HG02588 (cell line): ENCODE results near the gene SIT1.
"Not testable (repeated sequence)": the region's sequence is repeated elsewhere in the genome, so short reads cannot be mapped to it uniquely, and the experiment has no call there.

Experiments
- ATAC-seq: cut with Tn5 transposase; IDR thresholded peaks from one replicate; pipeline ENCODE4 v1.9.1; 2021; ENCODE audit warnings: mild to moderate bottlenecking, moderate library complexity; ENCODE audit not compliant: unreplicated experiment

SIT1 gene

DNA sequence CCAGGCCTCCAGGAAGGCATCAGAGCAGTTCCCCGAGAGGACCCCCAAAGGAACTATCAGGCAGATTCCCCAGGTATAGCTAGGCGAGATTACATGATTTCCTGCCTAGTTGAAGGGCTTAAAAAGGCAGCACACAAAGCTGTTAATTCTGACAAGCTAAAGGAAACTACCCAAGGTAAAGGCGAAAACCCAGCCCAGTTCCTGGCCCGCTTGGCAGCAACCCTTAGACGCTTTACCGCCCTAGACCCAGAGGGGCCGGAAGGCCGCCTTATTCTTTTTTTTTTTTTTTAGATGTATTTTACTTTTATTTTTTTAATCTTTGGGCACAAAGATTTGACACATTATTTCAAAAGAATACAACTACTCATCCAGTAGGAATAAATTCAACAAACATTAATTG is 12.0 kb downstream of the SIT1 start:
- not testable (repeated sequence) for ATAC-seq

DNA sequence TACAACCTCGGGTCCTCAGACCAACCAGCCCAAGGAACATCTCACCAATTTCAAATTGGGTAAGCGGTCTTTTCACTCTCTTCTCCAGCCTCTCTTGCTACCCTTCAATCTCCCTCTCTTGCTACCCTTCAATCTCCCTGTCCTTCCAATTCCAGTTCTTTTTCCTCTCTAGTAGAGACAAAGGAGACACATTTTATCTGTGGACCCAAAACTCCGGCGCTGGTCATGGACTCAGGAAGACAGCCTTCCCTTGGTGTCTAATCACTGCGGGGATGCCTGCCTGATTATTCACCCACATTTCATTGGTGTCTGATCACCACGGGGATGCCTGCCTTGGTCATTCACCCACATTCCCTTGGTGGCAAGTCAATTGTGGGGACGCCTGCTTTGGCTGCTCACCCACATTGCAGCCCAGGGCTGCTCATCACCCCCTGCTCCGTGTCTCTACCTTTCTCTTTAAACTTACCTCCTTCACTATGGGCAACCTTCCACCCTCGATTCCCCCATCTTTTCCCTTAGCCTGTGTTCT is 13.2 kb downstream of the SIT1 start:
- ATAC-seq: not testable (repeated sequence)

DNA sequence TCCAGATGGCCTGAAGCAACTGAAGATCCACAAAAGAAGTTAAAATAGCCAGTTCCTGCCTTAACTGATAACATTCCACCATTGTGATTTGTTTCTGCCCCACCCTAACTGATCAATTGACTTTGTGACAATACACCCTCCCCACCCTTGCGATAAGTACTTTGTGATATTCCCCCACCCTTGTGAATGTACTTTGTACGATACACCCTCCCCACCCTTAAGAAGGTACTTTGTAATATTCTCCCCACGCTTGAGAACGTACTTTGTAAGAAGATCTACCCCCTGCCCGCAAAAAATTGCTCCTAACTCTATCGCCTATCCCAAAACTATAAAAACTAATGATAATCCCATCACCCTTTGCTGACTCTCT is 13.9 kb downstream of the SIT1 start:
- not testable (repeated sequence) for ATAC-seq

DNA sequence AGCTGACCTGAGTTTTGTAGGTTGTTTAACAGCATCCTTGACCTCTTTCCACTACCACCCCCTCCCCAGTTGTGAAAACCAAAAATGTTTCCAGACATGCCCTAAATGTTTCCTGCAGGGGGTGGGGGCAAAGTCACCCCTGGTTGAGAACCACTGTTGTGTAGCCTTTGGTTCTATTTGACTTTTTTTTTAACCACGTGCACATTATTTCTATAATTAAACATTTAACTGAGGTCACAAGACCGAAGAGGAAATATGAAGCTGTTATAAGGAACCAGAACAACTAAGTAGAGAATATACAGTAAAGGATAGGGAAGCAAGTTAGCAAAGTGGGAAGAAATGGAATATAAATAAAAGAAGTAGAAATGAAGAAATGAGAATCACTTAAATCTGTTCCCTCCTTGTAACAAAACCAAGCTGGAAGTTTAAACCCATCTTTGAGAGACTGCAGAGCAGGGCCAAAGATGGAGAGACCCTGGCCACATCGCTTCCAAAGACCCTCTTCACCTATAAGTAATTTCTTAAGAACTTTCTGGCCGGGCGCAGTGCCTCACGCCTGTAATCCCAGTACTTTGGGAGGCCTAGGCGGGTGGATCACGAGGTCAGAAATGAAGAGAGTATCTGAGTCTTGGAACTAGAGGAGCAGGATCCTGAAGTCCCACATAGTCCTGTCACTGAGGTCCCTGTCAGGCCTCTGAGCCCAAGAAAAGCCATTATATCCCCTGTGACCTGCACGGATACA is 14.4 kb downstream of the SIT1 start:
- ATAC-seq: no peak

DNA sequence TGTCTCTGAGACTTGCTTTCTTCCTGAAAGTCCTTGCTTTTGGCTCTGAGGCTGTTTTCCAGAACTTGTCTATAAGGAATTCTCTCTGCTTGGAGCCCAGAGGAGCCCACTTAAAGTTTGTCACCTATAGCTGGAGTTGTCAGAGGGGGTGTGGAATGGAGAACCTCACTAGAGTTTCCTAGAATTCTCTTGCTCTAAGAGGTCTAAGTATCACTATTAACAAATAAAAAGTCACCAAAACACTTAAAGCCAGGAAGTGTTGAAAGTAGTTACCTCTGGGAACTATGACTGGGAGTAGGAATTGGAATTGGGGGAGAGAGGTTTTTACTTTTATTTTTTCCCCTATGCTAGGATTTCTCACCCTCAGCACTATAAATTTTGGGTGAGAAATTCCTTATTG is 15.0 kb downstream of the SIT1 start:
- ATAC-seq: no peak

DNA sequence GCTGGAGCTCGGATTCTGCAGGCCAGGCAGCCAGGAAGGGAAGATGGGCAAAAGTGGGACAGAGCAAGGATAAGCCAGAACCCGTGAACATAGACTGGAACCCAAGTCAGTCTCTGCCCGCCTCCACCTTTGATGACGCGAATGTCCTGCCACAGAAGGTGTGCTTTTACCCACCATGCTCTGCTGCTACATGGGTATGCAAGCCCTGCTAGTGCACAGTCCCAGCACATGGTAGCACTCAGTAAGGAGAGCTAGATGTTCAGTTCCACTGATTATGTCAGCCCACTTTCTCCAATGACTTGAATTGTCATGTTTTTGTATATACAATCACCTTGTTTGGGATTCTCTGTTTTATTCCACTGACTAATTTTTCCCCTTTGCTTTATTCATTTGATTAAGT is 21.1 kb downstream of the SIT1 start:
- ATAC-seq: no peak

DNA sequence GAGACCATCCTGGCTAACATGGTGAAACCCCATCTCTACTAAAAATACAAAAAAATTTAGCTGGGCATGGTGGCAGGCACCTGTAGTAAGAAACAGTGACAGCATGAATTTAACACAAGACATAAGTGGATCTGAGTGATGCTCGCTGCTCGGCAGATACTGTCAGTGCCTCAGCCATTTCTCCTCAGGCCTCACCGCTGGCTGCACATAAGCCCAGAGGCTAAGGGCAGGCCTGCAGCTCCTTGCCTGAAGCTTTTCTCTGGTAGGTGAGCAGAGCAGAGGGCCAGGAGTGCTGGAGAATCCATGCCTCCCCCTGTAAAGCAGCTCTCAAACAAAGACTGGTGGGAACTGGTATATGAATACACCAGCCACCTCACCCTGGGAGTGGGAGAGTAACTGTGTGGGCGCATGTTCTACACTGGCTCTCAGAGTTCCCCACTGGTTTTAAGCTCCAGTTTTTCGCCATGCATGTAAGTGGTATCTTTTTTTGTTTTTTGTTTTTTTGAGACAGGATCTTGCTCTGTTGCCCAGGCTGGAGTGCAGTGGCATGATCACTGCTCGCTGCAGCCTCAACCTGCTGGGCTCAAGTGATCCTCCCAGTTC is 22.2 kb downstream of the SIT1 start:
- ATAC-seq: no peak

DNA sequence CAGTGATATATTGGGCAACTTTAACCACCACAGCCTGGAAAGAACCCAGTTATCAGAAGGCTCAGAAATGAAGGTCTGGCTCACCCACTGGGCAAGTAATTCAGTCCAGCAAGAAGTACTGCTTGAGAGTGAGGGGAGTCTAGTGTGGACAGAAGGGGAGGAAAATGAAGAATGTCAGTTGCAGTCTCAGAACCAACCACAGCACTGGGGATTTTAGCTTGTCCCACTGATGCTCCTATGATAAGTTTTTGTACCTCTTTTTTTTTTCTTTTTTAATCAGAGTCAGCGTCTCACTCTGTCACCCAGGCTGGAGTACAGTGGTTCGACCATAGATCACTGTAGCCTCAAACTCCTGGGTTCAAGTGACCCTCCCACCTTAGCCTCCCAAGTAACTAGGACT is 23.2 kb downstream of the SIT1 start:
- no peak for ATAC-seq

DNA sequence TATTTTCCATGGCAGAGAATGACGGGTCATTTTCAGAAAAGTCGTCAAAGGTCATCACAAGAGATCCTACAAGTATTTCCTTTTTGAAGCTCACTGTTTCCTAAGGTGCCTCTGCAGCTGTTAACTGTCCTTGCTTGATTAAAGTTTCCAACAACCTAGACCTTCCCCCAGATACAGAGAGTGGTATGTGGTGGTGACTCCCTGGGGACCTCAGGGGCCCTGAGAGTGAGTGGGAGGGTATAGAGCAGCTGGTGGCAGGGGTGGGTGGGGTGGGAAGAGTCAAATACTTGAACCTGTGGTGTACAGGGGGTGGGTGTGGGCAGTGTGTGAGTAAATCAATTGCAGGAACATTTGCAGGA is 31.0 kb downstream of the SIT1 start:
- peak; percentile 55 for ATAC-seq

DNA sequence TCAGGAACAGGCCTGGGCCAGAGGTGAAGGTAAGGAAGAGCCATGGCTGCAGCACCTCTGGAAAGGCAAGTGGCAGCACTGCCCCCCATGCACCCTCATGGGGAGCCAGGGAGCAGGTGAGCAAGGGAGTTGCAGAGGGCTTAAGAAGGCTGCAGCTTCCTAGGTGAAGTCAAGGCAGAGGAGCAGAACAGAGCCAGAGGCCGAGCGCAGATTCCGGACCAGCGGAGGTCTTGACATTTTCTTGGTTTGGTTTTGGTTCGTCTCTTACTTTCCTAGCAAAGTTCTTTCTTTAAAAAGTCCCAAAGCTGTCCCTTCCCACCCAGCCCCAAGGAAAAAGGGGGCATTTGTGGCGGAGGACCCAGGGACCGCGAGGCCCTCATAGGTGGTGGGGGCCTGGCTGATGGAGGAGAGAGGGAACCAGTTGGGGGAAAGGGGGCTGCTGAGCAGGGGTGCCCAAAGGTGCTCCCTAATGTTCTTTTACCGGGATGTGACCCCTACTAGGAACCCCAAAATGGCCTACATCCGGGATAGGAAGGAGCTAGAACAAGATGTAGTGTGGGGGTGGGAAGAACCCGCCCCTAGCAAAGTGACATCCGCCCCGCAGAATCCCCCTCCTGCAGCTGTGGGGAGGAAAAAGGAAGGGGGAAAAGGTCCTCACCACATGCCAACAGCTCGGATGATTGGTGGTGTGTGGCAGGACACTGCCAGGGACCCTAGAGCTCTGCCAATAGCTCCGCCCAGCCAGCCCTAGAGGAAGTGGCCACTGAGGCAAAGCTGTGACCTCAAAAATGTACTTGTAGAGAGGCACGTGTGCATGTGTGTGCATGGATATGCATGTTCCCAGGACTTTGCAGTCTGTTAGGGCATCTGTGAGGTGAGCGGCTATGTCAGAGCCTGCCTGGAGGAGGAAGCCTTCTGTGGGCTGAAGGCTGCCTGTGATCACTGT is 31.6 kb downstream of the SIT1 start:
- ATAC-seq: peak; percentile 31

DNA sequence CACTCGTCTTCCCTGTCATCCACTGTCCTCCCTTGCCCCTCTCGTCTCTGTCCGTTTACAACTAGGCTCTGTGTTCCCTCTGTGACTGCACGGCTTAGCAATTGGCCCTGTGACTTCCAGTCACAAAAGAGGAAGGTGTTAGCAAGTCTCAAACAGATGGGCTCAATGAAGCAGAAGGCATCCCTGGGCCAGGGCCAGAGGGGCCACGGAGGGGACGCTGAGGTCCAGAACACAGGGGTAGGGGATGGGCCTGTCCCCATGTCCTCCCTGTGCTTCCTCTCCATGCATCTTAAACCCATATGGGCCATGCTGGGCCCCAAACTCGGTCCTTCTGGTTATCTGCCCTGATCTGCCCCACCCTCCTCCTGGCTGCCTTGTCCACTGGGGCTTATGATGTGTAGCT is 32.4 kb downstream of the SIT1 start, which contains the start of gene CD72:
Gene CD72, minus strand, starts transcription at position 89 of the 403 bp plus-strand sequence. CDS start 110 bp downstream, outside the sequence.
- ATAC-seq: no peak

DNA sequence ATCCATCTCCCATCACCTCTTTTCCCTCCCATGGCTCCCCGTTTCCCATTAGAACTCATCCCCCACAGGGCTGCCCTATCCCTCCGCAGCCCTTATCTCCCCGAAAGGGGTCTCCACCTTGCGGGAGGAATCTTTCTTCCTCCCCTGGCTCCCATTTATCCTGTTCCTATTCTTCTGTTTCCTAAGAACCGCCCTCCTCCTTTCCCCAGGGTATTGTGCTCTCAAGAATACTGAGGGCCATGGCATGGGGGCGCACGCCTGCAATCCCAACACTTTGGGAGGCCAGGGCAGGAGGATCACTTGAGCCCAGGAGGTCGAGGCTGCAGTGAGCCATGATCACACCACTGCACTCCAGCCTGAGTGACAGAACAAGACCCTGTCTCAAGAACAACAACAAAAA is 33.2 kb downstream of the SIT1 start:
- no peak for ATAC-seq

DNA sequence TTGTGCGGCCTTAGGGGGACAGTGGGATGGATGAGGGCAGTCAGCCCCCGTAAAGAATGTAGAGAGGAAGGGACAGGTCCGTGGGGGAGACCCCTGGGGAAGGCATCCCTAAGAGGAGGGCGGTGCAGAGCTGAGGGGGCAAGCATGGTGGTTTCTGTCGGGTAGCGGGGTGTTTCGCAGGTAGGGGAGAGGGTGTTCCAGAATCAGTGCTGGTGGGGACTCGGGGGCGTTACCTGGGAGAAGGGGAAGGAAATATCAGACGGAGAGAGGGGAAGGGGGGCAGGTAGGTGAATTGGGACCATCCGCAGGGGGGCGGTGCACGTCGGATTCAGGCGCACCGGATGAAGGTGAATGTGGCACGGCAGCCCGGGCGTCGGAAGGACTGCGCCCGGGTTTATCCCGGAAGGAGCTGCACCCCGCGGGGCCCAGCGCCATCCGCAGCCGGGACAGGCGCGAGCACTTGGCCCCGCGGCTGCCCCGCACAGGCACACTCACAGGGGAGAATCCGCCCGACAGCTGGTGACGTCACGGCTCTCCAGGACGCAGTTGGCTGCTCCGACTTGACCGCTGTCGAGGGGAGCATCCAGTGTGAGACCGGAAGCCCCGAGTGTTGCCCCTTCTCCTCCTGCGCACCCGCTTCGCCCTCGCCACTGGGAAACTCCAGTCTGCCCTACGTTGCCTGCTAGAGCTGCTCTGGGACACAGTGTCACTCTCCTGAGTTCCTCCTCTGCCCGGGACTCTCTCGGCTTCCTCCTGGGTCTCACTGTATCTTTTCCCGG is 33.9 kb downstream of the SIT1 start:
- peak; percentile 40 for ATAC-seq

DNA sequence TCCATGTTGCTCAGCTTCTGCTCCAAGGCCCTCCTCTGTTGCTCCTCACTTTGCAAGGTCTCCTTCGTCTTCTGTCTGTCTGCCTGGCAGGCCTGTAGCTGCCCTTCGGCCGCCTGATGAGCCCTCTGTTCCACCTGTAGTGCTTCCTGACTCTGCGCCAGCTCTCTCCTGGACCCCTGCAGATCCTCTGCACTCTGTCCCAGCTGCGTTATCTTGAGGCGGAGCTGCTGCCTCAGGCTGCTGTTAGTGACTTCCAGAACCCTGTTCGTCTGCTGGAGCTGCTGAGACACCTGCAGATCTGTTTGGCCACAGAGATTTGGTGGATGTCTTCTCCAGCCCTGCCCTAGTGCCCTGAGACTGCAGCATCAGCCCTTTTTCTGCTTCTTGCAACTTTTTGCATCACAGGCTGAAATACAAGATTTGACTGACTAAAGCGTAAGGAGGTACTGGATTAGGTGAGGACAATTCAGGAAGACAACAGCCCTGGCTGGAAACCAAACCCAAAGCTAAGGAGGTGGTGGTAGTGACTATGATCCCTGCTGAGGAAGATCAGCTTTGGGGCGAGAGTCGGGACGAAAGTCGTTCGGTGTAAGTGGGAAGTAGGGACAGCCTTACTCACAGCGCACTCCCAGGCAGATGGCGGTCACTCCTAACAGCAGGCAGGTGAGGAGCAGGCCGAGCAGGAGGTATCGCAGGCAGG is 34.6 kb downstream of the SIT1 start:
- no peak for ATAC-seq

DNA sequence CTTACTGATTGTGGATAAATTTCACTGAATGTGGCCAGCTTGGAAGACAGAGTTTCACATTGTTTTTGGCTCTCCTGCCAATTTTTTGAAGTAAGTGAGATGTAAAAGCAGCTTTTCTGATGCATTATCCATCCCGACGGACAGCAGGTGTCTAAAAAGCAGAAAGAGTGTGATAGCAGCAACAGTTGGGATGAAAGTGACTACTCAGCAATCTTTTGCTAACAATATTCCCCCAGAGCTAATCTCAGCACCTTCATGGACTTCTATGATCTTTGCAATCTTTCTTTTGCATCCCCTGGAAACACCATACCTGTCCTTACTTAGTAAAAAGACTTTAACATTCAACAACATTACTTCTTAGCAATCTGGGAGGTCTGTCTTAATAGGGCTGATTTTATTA is 37.9 kb downstream of the SIT1 start:
- ATAC-seq: no peak

DNA sequence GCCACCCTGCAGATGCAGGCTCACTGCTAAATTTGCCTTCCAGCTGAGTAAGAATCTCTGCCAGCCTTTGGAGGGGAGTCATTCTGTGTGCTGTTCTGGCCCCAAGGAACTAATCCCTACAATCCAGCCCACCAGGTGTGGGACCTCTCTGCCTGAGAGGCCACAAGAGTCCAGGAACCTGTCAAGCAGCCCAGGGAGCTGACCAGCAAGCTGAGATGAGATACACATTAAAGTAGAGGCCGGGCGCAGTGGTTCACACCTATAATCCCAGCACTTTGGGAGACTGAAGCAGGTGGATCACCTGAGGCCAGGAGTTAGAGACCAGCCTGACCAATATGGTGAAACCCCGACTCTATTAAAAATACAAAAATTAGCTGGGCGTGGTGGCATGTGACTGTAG is 38.7 kb downstream of the SIT1 start:
- ATAC-seq: not testable (repeated sequence)

DNA sequence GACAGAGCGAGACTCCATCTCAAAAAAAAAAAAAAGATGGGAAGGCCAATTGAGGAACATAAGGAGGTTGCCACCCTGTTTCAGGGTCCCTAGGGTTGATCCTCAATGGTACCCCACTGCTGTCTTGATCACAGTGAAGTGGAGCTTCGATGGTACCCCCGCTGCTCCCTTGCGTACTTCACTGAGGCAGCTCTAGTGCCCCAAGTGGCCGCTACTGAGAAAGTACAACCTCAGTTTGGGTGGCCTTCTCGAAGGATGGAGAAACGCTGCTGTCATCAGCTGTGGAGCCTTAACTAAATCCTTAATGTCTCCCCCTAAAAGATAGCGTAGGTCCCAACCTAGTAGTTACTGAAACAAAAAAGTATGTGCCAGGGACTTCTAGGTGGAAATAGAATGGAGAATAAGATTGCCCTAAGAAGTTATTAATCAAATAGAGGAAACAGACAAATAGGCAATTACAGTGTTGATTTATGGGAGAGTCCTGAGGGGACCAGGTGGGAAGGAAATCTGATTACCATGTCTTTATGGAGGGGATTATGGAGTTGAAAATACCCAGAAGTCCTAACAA is 39.4 kb downstream of the SIT1 start:
- no peak for ATAC-seq

DNA sequence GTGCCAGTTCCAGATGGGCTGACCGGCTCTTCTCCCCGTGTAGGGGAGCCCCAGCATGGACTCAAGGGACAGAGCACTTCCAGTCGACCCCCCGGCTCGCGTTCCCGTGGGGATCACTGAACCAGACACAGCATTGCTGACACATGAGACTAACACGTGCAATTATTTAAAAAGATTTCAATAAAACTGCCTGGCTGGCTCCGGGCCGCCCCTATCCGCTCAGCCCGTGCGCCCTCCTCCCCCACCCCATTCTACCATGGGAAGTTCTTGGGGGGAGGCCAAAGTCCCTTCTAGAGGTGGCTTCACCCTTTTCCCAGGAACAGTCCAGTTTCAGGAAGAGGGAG is 40.9 kb downstream of the SIT1 start:
- no peak for ATAC-seq

DNA sequence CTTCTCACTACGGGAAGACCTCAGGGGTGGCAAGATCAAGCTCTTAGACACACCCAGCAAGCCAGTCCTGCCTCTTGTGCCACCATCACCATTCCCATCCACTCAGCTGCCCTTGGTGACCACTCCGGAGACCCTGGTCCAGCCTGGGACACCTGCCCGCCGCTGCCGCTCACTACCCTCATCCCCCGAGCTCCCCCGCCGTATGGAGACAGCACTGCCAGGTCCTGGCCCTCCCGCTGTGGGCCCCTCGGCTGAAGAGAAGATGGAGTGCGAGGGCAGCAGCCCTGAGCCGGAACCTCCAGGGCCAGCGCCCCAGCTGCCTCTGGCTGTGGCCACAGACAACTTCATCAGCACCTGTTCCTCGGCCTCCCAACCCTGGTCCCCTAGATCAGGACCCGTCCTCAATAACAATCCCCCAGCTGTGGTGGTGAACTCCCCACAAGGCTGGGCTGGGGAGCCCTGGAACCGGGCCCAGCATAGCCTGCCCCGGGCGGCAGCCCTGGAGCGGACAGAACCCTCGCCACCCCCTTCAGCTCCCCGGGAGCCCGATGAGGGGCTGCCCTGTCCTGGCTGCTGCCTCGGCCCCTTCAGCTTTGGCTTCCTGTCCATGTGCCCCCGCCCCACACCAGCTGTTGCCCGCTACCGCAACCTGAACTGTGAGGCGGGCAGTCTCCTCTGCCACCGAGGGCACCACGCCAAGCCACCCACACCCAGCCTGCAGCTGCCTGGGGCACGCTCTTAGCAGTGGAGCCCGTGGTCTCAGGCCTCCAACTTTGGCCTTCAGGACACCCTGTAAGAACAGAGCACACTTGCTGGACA is 41.5 kb downstream of the SIT1 start:
- ATAC-seq: no peak
